Kidney glomerular epithelial cell (primary cell): ENCODE measurements around the gene SNX32.

ENCODE experiments used
- DNase-seq: peaks from one replicate; lab custom pipeline; 2025; lab: John Stamatoyannopoulos, UW

The SNX32 gene

GRCh38 chr11:65857500-65857852 is 23.7 kb downstream of the SNX32 start:
- no peak for DNase-seq

- peak; percentile 94 for DNase-seq
These were observed 24.3 kb downstream of the SNX32 start, which contains the start of gene CFL1 for GRCh38 chr11:65857853-65858680. TSS of gene CFL1 (minus strand) at chr11:65858180. CDS start at chr11:65858099, 81 bp downstream.

- DNase-seq = no peak
These were observed 24.9 kb downstream of the SNX32 start for GRCh38 chr11:65858681-65859087.

- DNase-seq = peak; percentile 96
These were observed 25.5 kb downstream of the SNX32 start for GRCh38 chr11:65859095-65859811.

- no peak for DNase-seq
These were observed 26.1 kb downstream of the SNX32 start for GRCh38 chr11:65859812-65860277.

GRCh38 chr11:65860278-65861164 is 26.8 kb downstream of the SNX32 start, which contains the start of gene MUS81:
TSS of gene MUS81 (plus strand) at chr11:65860433. CDS start at chr11:65860754, 321 bp downstream.
- DNase-seq = peak; percentile 94

GRCh38 chr11:65861165-65861505 is 27.4 kb downstream of the SNX32 start:
- DNase-seq = no peak

GRCh38 chr11:65861533-65862183 is 27.9 kb downstream of the SNX32 start:
- DNase-seq = no peak

- no peak for DNase-seq
These were observed 28.5 kb downstream of the SNX32 start for GRCh38 chr11:65862191-65862735.

GRCh38 chr11:65862941-65863888 is 29.5 kb downstream of the SNX32 start:
- no peak for DNase-seq

GRCh38 chr11:65863889-65864705 is 30.3 kb downstream of the SNX32 start:
- DNase-seq = no peak

- no peak for DNase-seq
These were observed 31.1 kb downstream of the SNX32 start for GRCh38 chr11:65864706-65865471.

- no peak for DNase-seq
These were observed 31.9 kb downstream of the SNX32 start for GRCh38 chr11:65865550-65866172.

- no peak for DNase-seq
These were observed 32.9 kb downstream of the SNX32 start for GRCh38 chr11:65866509-65867283.

- DNase-seq = no peak
These were observed 33.7 kb downstream of the SNX32 start for GRCh38 chr11:65867284-65868071.

GRCh38 chr11:65868076-65868667 is 34.4 kb downstream of the SNX32 start:
- no peak for DNase-seq
